Suprapubic skin (tissue), 4 donors: Measurements from ENCODE around the gene GPATCH3. TPM values are rescaled to one million over a fixed set of nuclear protein-coding genes. Genes with fewer than 3 reads are reported as not detected.

Source experiments
- DNase-seq, 2 donors: peaks; one replicate each; pipeline ENCODE4 v3.0.0-alpha.2; 2019; ENCODE audit warnings: low spot score in 2 of 2
- H3K27ac ChIP-seq: fragments of 200-600 bp; sonication (generic); one replicate; pipeline ENCODE4 v1.5.1; 2019
- H3K27me3 ChIP-seq: fragments of 200-600 bp; sonication (generic); one replicate; pipeline ENCODE4 v1.5.1; 2019
- H3K36me3 ChIP-seq: fragments of 200-600 bp; sonication (generic); one replicate; pipeline ENCODE4 v1.5.1; 2019
- H3K4me1 ChIP-seq: fragments of 200-600 bp; sonication (generic); one replicate; pipeline ENCODE4 v1.5.1; 2019
- H3K4me3 ChIP-seq: fragments of 200-600 bp; sonication (generic); one replicate; pipeline ENCODE4 v1.5.1; 2019; ENCODE audit warnings: mild to moderate bottlenecking
- H3K9me3 ChIP-seq: fragments of 200-600 bp; sonication (generic); one replicate; pipeline ENCODE4 v1.5.1; 2019
- CTCF ChIP-seq, 2 donors: fragments of 200-600 bp in 1 of 2; fragments of 450-650 bp in 1 of 2; sonication (generic) in 1 of 2; IDR thresholded peaks; one replicate each; pipeline ENCODE4 v1.5.1; 2016 to 2019; ENCODE audit warnings: antibody characterized with exemption in 2 of 2, mild to moderate bottlenecking in 1 of 2, moderate library complexity in 1 of 2
- EP300 ChIP-seq: sonication (generic); formaldehyde crosslinking; IDR thresholded peaks from one replicate; pipeline ENCODE4 v1.6.1; 2017; ENCODE audit warnings: antibody characterized with exemption
- POLR2A ChIP-seq, 2 donors: fragments of 450-650 bp; IDR thresholded peaks; one replicate each; pipeline ENCODE4 v1.6.1; 2017; ENCODE audit warnings: antibody characterized with exemption in 2 of 2, mild to moderate bottlenecking in 2 of 2, moderate library complexity in 2 of 2
- POLR2AphosphoS5 ChIP-seq, 3 donors: sonication (generic); formaldehyde crosslinking; IDR thresholded peaks; one replicate each; pipeline ENCODE4 v1.6.1; 2017; ENCODE audit warnings: antibody characterized with exemption in 3 of 3
- WGBS: methylation state at CpG from one replicate; pipeline ENCODE4 v1.1.5; 2018; 5-methylcytosine and 5-hydroxymethylcytosine counted together
- total RNA-seq, 4 donors: library from RNA; depleted of rRNA; stranded (reverse); fragments of >200 nt; gene quantifications; one replicate each; pipeline ENCODE4 v1.1.0, GENCODE V29; 2016

Gene GPATCH3
- total RNA-seq, 4 donors from 2014 or later = 14.1 to 20.5 (median 15.8) TPM

- no peaks in the 10 kb centered on the region for H3K9me3 ChIP-seq
- no peaks in the 10 kb centered on the region for H3K27me3 ChIP-seq
- no peak overlapping the region for H3K4me3 ChIP-seq
- no peak overlapping the region for H3K27ac ChIP-seq
- no peaks in the 10 kb centered on the region for H3K36me3 ChIP-seq
- TF ChIP-seq POLR2AphosphoS5 (IDR thresholded peaks at IDR 0.05) = no peak
- TF ChIP-seq CTCF (IDR thresholded peaks at IDR 0.05) = no peak
- no peak for TF ChIP-seq EP300
- TF ChIP-seq POLR2A (IDR thresholded peaks at IDR 0.05) = no peak
- H3K4me1 ChIP-seq = no peaks in the 10 kb centered on the region
- 84% methylated on average over 4 of the region's 4 CpGs for WGBS
- DNase-seq = no peak
Measured at GRCh38 chr1:26910343-26911160, 10.3 kb upstream of the GPATCH3 start.

GRCh38 chr1:26909951-26910342, 9.7 kb upstream of the GPATCH3 start:
- Histone ChIP-seq H3K36me3 (no peaks in the 10 kb centered on the region), H3K4me1 (no peaks in the 10 kb centered on the region), H3K9me3 (no peaks in the 10 kb centered on the region), H3K4me3 (no peak overlapping the region), H3K27ac (no peak overlapping the region), H3K27me3 (no peaks in the 10 kb centered on the region)
- 89% methylated on average over 3 of the region's 3 CpGs for WGBS
- no peak for DNase-seq
- no peak for TF ChIP-seq CTCF (IDR thresholded peaks at IDR 0.05)
- TF ChIP-seq POLR2AphosphoS5 (IDR thresholded peaks at IDR 0.05) = no peak
- TF ChIP-seq POLR2A (IDR thresholded peaks at IDR 0.05) = no peak
- no peak for TF ChIP-seq EP300

GRCh38 chr1:26907071-26907917, 7.0 kb upstream of the GPATCH3 start:
- no peak for DNase-seq
- Histone ChIP-seq H3K9me3 (no peaks in the 10 kb centered on the region), H3K27me3 (no peaks in the 10 kb centered on the region), H3K36me3 (no peaks in the 10 kb centered on the region), H3K4me3 (no peak overlapping the region), H3K4me1 (no peaks in the 10 kb centered on the region), H3K27ac (no peak overlapping the region)
- 23% methylated on average over 5 of the region's 6 CpGs for WGBS
- no peak for TF ChIP-seq POLR2AphosphoS5 (IDR thresholded peaks at IDR 0.05)
- no peak for TF ChIP-seq POLR2A (IDR thresholded peaks at IDR 0.05)
- TF ChIP-seq EP300 = no peak
- TF ChIP-seq CTCF (IDR thresholded peaks at IDR 0.05) = no peak

GRCh38 chr1:26900815-26901511, 696 bp upstream of the GPATCH3 start:
- Histone ChIP-seq H3K4me1 (peaks cover 17% of the 10 kb centered on the region), H3K36me3 (peaks cover 22% of the 10 kb centered on the region), H3K9me3 (no peaks in the 10 kb centered on the region), H3K27ac (no peak overlapping the region), H3K4me3 (peak overlapping the region; percentile 96), H3K27me3 (no peaks in the 10 kb centered on the region)
- TF ChIP-seq CTCF (IDR thresholded peaks at IDR 0.05) (no peak), EP300 (no peak), POLR2AphosphoS5 (IDR thresholded peaks at IDR 0.05) (no peak)
- WGBS = 68% methylated on average over 18 of the region's 18 CpGs
- no peak for DNase-seq

- WGBS = 93% methylated on average over 9 of the region's 9 CpGs
- Histone ChIP-seq H3K4me1 (peaks cover 17% of the 10 kb centered on the region), H3K27me3 (no peaks in the 10 kb centered on the region), H3K9me3 (no peaks in the 10 kb centered on the region), H3K4me3 (no peak overlapping the region), H3K36me3 (peaks cover 58% of the 10 kb centered on the region), H3K27ac (no peak overlapping the region)
- TF ChIP-seq EP300 (no peak), POLR2AphosphoS5 (IDR thresholded peaks at IDR 0.05) (no peak)
- DNase-seq = no peak
Measured at GRCh38 chr1:26897351-26897750, 2.9 kb downstream of the GPATCH3 start.
